Measurements from ENCODE around the gene SLCO1B1. TPM values are rescaled to one million over a fixed set of nuclear protein-coding genes. Genes with fewer than 3 reads are reported as not detected.

Gene SLCO1B1
- total and polyA plus RNA-seq, 2 donors (not counting 1 experiment from before 2014, with no cell fraction given) = not detected

DNA sequence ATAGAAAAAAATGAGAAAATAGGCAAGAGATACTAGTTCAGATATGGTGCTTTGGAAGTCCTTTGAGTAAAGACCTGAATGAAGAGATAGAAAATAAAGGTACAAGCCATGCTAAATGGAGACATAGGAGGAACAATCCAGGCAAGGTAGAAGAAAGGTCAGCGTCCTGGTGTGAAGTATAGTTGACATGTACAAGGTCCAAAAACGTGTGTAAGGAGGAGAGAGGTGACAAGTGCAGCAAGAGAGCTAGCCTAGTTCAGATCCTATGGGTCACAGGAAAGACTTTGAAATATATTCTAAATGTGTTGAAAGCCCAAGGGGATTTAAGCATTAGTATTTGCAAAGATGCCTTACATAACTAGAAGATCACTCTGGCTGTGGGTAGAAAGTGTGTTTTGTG lies 88.2 kb downstream of the SLCO1B1 start:
- intact Hi-C loops (cut with micrococcal nuclease) = no loop called here
- H2AFZ ChIP-seq (ENCODE audit: insufficient read depth, low read depth, low read length, poor library complexity, severe bottlenecking) = no peak overlapping the region
- H3K27me3 ChIP-seq (replicated peaks in 1 of 4; ENCODE audit: control extremely low read depth in 1 of 4, control insufficient read depth in 3 of 4, insufficient read depth in 4 of 4, low read length in 3 of 4) = no peaks in the 10 kb centered on the region
- H3K9me3 ChIP-seq (ENCODE audit: control extremely low read depth in 1 of 3, control insufficient read depth in 2 of 3, insufficient read depth in 1 of 3, low read length in 2 of 3) = no peaks in the 10 kb centered on the region
- H4K20me1 ChIP-seq (ENCODE audit: control insufficient read depth, insufficient read depth, low read length, poor library complexity, severe bottlenecking) = no peaks in the 10 kb centered on the region
- Mint-ChIP-seq H3K4me3 (no peak overlapping the region), H3K27ac (no peak overlapping the region), H3K27me3 (no peaks in the 10 kb centered on the region), H3K9me3 (ENCODE audit: insufficient read depth) (no peaks in the 10 kb centered on the region), H3K4me1 (no peaks in the 10 kb centered on the region)
- DNase-seq = no peak
- TF ChIP-seq, protein P1, sequence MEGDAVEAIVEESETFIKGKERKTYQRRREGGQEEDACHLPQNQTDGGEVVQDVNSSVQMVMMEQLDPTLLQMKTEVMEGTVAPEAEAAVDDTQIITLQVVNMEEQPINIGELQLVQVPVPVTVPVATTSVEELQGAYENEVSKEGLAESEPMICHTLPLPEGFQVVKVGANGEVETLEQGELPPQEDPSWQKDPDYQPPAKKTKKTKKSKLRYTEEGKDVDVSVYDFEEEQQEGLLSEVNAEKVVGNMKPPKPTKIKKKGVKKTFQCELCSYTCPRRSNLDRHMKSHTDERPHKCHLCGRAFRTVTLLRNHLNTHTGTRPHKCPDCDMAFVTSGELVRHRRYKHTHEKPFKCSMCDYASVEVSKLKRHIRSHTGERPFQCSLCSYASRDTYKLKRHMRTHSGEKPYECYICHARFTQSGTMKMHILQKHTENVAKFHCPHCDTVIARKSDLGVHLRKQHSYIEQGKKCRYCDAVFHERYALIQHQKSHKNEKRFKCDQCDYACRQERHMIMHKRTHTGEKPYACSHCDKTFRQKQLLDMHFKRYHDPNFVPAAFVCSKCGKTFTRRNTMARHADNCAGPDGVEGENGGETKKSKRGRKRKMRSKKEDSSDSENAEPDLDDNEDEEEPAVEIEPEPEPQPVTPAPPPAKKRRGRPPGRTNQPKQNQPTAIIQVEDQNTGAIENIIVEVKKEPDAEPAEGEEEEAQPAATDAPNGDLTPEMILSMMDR (IDR thresholded peaks at IDR 0.05) = no peak
- TF ChIP-seq EZH2 (IDR thresholded peaks at IDR 0.05; ENCODE audit: borderline replicate concordance, insufficient read depth, low read depth, low read length, poor library complexity, severe bottlenecking) = no peak
- POLR2A ChIA-PET = no interaction called here
- no peaks in the 10 kb centered on the region for H3K4me1 ChIP-seq (ENCODE audit: control insufficient read depth in 2 of 2, insufficient read depth in 2 of 2, low read length in 2 of 2)
- no peak overlapping the region for H3K9ac ChIP-seq (ENCODE audit: low read length)
- no peak for ATAC-seq (ENCODE audit: low read depth)
- no peak overlapping the region for H3K27ac ChIP-seq (ENCODE audit: low read length in 2 of 2)
- H3K4me2 ChIP-seq (replicated peaks; ENCODE audit: low read depth, low read length, poor library complexity, severe bottlenecking) = no peak overlapping the region
- H3K36me3 ChIP-seq (replicated peaks in 1 of 2; ENCODE audit: control extremely low read depth in 1 of 2, control insufficient read depth in 1 of 2, extremely low read depth in 1 of 2, insufficient read depth in 2 of 2, low read length in 1 of 2) = no peaks in the 10 kb centered on the region
- H3K79me2 ChIP-seq (ENCODE audit: control insufficient read depth, insufficient read depth, low read length) = no peaks in the 10 kb centered on the region
- WGBS (ENCODE audit: insufficient coverage) = 65% methylated on average over 2 of the region's 2 CpGs
- no peak overlapping the region for H3K4me3 ChIP-seq (ENCODE audit: control extremely low read depth in 1 of 5, extremely low read depth in 1 of 5, insufficient read depth in 1 of 5, low read depth in 2 of 5, low read length in 4 of 5)
- CTCF ChIA-PET = no interaction called here

DNA sequence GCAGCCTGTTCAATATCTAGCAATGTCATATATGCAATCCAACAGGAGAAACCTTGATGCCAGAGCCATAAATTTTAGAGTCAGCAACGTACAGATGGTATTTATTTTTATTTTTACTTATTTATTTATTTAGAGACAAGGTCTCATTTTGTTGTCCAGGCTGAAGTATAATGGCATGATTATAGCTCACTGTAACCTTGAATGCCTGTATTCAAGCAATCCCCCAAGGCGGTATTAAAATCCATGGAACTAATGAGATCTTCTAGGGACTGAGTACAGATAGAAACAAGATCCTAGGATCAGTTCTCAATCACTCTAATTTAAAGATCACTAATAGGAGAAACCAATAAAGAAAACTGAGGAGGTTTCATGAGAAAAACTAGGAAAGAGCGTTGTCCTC lies 89.3 kb downstream of the SLCO1B1 start:
- H4K20me1 ChIP-seq (ENCODE audit: control insufficient read depth, insufficient read depth, low read length, poor library complexity, severe bottlenecking) = no peaks in the 10 kb centered on the region
- ATAC-seq (ENCODE audit: low read depth) (no peak), DNase-seq (no peak)
- Mint-ChIP-seq H3K27ac (no peak overlapping the region), H3K4me1 (no peaks in the 10 kb centered on the region), H3K9me3 (ENCODE audit: insufficient read depth) (no peaks in the 10 kb centered on the region), H3K27me3 (no peaks in the 10 kb centered on the region), H3K4me3 (no peak overlapping the region)
- no peaks in the 10 kb centered on the region for H3K36me3 ChIP-seq (replicated peaks in 1 of 2; ENCODE audit: control extremely low read depth in 1 of 2, control insufficient read depth in 1 of 2, extremely low read depth in 1 of 2, insufficient read depth in 2 of 2, low read length in 1 of 2)
- no peak for TF ChIP-seq EZH2 (IDR thresholded peaks at IDR 0.05; ENCODE audit: borderline replicate concordance, insufficient read depth, low read depth, low read length, poor library complexity, severe bottlenecking)
- TF ChIP-seq, protein P1 (IDR thresholded peaks at IDR 0.05) = no peak
- no peaks in the 10 kb centered on the region for H3K4me1 ChIP-seq (ENCODE audit: control insufficient read depth in 2 of 2, insufficient read depth in 2 of 2, low read length in 2 of 2)
- no peak overlapping the region for H3K4me2 ChIP-seq (replicated peaks; ENCODE audit: low read depth, low read length, poor library complexity, severe bottlenecking)
- H3K9me3 ChIP-seq (ENCODE audit: control extremely low read depth in 1 of 3, control insufficient read depth in 2 of 3, insufficient read depth in 1 of 3, low read length in 2 of 3) = no peaks in the 10 kb centered on the region
- intact Hi-C loops (cut with micrococcal nuclease) = no loop called here
- H3K27ac ChIP-seq (ENCODE audit: low read length in 2 of 2) = no peak overlapping the region
- POLR2A ChIA-PET = no interaction called here
- 100% methylated on average over 1 of the region's 3 CpGs for WGBS (ENCODE audit: insufficient coverage)
- no peak overlapping the region for H3K4me3 ChIP-seq (ENCODE audit: control extremely low read depth in 1 of 5, extremely low read depth in 1 of 5, insufficient read depth in 1 of 5, low read depth in 2 of 5, low read length in 4 of 5)
- no peaks in the 10 kb centered on the region for H3K27me3 ChIP-seq (replicated peaks in 1 of 4; ENCODE audit: control extremely low read depth in 1 of 4, control insufficient read depth in 3 of 4, insufficient read depth in 4 of 4, low read length in 3 of 4)
- CTCF ChIA-PET = no interaction called here
- no peak overlapping the region for H2AFZ ChIP-seq (ENCODE audit: insufficient read depth, low read depth, low read length, poor library complexity, severe bottlenecking)
- H3K9ac ChIP-seq (ENCODE audit: low read length) = no peak overlapping the region
- no peaks in the 10 kb centered on the region for H3K79me2 ChIP-seq (ENCODE audit: control insufficient read depth, insufficient read depth, low read length)

Data from B cell (primary cell).